Testis (tissue), 3 donors: ENCODE measurements around the gene SLC25A1. TPM values are rescaled to one million over a fixed set of nuclear protein-coding genes. Genes with fewer than 3 reads are reported as not detected.
"Not testable (repeated sequence)": the region's sequence is repeated elsewhere in the genome, so short reads cannot be mapped to it uniquely, and the experiment has no call there.

ENCODE experiments used
- DNase-seq: peaks from one replicate; pipeline ENCODE4 v3.0.0-alpha.2; 2019
- H3K27ac ChIP-seq, 2 donors: fragments of 200-600 bp; sonication (generic); one replicate each; pipeline ENCODE4 v1.5.1; 2019
- H3K27me3 ChIP-seq: fragments of 200-600 bp; sonication (generic); one replicate; pipeline ENCODE4 v1.5.1; 2019
- H3K36me3 ChIP-seq: fragments of 200-600 bp; sonication (generic); one replicate; pipeline ENCODE4 v1.5.1; 2017; ENCODE audit warnings: low read depth; ENCODE audit errors: missing control alignments
- H3K4me1 ChIP-seq: fragments of 200-600 bp; sonication (generic); one replicate; pipeline ENCODE4 v1.5.1; 2019
- H3K4me3 ChIP-seq, 2 donors: fragments of 200-600 bp; sonication (generic); one replicate each; pipeline ENCODE4 v1.5.1; 2017 to 2019
- H3K9me3 ChIP-seq: fragments of 200-600 bp; sonication (generic); one replicate; pipeline ENCODE4 v1.5.1; 2017
- CTCF ChIP-seq, 3 experiments: fragments of 450-650 bp in 2 of 3; fragments of 200-600 bp in 1 of 3; sonication (generic) in 1 of 3; IDR thresholded peaks; one replicate each; pipeline ENCODE4 v1.5.1; 2016 to 2019; ENCODE audit warnings: antibody characterized with exemption in 3 of 3, mild to moderate bottlenecking in 2 of 3, moderate library complexity in 1 of 3
- POLR2A ChIP-seq: fragments of 450-650 bp; IDR thresholded peaks from one replicate; pipeline ENCODE4 v1.6.1; 2017; ENCODE audit warnings: antibody characterized with exemption, mild to moderate bottlenecking, moderate library complexity
- WGBS, 2 donors: methylation state at CpG; one replicate each; pipeline ENCODE4 v1.1.5; 2018; 5-methylcytosine and 5-hydroxymethylcytosine counted together
- intact Hi-C: fragments of 100-400 bp; cut with DNase I; formaldehyde crosslinking; loops from one replicate; pipeline ENCODE4 v1.15.1; 2023; ENCODE audit warnings: low total_unique reads
- polyA plus RNA-seq: library from polyadenylated mRNA; stranded (reverse); fragments of 350-450 nt; fragmentation: Illumina TruSeq; extraction: RNeasy Lipid Tissue Mini Kit (QIAGEN cat#74804); gene quantifications from one replicate; pipeline ENCODE4 v1.2.3, GENCODE V29; 2014; ENCODE audit warnings: low read depth, low replicate concordance; ENCODE audit not compliant: insufficient read depth
- total RNA-seq, 2 donors: library from RNA; depleted of rRNA; stranded (reverse); fragments of >200 nt; gene quantifications; one replicate each; pipeline ENCODE4 v1.2.3, GENCODE V29; 2016

The SLC25A1 gene
- total and polyA plus RNA-seq, 3 donors from 2014 or later: 56.0 to 64.9 (median 61.7) TPM

GRCh38 chr22:19203834-19204233 is 25.3 kb upstream of the SLC25A1 start:
- Histone ChIP-seq H3K4me3 (no peak overlapping the region), H3K4me1 (no peaks in the 10 kb centered on the region), H3K27ac (no peak overlapping the region), H3K9me3 (no peaks in the 10 kb centered on the region), H3K36me3 (no peaks in the 10 kb centered on the region), H3K27me3 (no peaks in the 10 kb centered on the region)
- no peak for DNase-seq
- WGBS, 2 donors: 85 to 89% methylated on average over 8 of the region's 8 CpGs
- intact Hi-C loops: no loop called here
- TF ChIP-seq CTCF (IDR thresholded peaks at IDR 0.05): no peak
- TF ChIP-seq POLR2A: no peak

DNA sequence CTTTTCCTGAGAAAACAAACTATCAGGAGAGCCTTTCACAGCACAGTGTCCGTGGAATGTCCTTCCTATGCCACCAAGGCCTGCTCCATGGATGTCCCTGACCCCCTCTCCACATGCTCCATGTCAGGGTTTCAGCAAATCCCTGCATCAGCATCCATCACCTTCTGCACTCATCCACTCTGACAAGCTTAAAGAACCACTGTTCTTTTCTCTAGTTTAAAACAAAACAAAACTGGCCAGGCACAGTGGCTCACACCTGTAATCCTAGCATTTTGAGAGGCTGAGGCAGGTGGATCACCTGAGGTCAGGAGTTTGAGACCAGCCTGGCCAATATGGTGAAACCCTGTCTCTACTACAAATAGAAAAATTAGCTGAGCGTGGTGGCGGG is 24.3 kb upstream of the SLC25A1 start:
- H3K9me3 ChIP-seq, H3K4me1 ChIP-seq, H3K27me3 ChIP-seq, DNase-seq, H3K36me3 ChIP-seq, H3K4me3 ChIP-seq, H3K27ac ChIP-seq, intact Hi-C loops: not testable (repeated sequence)
- WGBS, 2 donors: 79 to 87% methylated on average over 3 of the region's 3 CpGs

- Histone ChIP-seq H3K4me1 (no peaks in the 10 kb centered on the region), H3K27me3 (no peaks in the 10 kb centered on the region), H3K27ac (no peak overlapping the region), H3K4me3 (peak overlapping the region in 1 of 2 donors; percentile 7), H3K9me3 (no peaks in the 10 kb centered on the region), H3K36me3 (no peaks in the 10 kb centered on the region)
- TF ChIP-seq CTCF (IDR thresholded peaks at IDR 0.05) (no peak), POLR2A (no peak)
- 62 to 76% methylated on average over 17 to 18 of the region's 18 CpGs for WGBS, 2 donors
- intact Hi-C loops: no loop called here
- no peak for DNase-seq
These were observed 23.6 kb upstream of the SLC25A1 start for GRCh38 chr22:19201869-19202798.

DNA sequence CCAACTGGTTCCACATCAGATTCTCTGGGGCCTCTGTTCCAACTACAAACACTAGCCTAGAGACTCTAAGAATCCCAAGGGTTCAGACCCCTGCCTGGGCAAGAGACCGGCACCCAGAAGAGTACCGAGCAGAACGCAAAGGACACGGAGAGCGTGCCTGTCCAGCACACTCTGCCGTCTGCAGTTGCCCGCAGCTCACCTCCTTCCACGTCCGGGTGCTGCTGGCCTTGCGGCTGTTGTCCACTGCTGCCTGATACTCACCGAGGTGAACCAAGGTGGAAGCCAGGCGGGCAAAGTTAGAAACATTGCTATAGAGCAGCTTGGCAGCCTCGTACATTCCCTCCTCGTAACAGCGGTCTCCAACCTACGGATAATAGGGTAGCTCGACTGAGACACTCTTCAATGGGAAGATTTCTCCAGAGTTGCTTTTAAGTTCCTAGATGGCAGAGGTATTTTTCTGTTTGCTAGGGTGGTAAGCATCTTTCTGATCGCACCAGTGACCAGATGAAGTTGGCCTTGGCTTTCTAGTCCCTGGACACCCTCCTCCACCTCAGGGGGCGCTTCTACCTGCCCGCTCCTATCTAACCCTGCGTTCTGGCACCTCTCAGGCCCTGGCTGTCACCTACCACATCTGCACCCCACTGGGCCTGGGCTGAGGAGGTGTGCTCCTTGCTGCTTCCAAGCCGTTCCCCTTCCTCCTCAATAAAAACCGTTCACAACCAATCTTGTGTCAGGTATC is 22.8 kb upstream of the SLC25A1 start:
- intact Hi-C loops: no loop called here
- no peak overlapping the region for H3K4me3 ChIP-seq
- no peaks in the 10 kb centered on the region for H3K4me1 ChIP-seq
- WGBS, 2 donors: 90% methylated on average over 20 to 23 of the region's 23 CpGs
- H3K27ac ChIP-seq: no peak overlapping the region
- DNase-seq: no peak
- no peaks in the 10 kb centered on the region for H3K27me3 ChIP-seq
- no peaks in the 10 kb centered on the region for H3K36me3 ChIP-seq
- TF ChIP-seq CTCF (IDR thresholded peaks at IDR 0.05): no peak
- no peak for TF ChIP-seq POLR2A
- H3K9me3 ChIP-seq: no peaks in the 10 kb centered on the region

GRCh38 chr22:19199479-19199878 is 20.9 kb upstream of the SLC25A1 start:
- intact Hi-C loops: no loop called here
- no peak for TF ChIP-seq POLR2A
- TF ChIP-seq CTCF (IDR thresholded peaks at IDR 0.05): no peak
- 95 to 96% methylated on average over 8 of the region's 8 CpGs for WGBS, 2 donors

More at GRCh38 chr22:19199479-19199878, 20.9 kb upstream of the SLC25A1 start:
- DNase-seq: no peak
- H3K27ac ChIP-seq: no peak overlapping the region
- no peaks in the 10 kb centered on the region for H3K9me3 ChIP-seq
- no peaks in the 10 kb centered on the region for H3K36me3 ChIP-seq
- no peak overlapping the region for H3K4me3 ChIP-seq
- H3K27me3 ChIP-seq: no peaks in the 10 kb centered on the region
- H3K4me1 ChIP-seq: no peaks in the 10 kb centered on the region
